ENCODE results near the gene VHLL.
A peak's percentile ranks its signal among the peaks of the same experiment; 100 is the strongest.

DNA sequence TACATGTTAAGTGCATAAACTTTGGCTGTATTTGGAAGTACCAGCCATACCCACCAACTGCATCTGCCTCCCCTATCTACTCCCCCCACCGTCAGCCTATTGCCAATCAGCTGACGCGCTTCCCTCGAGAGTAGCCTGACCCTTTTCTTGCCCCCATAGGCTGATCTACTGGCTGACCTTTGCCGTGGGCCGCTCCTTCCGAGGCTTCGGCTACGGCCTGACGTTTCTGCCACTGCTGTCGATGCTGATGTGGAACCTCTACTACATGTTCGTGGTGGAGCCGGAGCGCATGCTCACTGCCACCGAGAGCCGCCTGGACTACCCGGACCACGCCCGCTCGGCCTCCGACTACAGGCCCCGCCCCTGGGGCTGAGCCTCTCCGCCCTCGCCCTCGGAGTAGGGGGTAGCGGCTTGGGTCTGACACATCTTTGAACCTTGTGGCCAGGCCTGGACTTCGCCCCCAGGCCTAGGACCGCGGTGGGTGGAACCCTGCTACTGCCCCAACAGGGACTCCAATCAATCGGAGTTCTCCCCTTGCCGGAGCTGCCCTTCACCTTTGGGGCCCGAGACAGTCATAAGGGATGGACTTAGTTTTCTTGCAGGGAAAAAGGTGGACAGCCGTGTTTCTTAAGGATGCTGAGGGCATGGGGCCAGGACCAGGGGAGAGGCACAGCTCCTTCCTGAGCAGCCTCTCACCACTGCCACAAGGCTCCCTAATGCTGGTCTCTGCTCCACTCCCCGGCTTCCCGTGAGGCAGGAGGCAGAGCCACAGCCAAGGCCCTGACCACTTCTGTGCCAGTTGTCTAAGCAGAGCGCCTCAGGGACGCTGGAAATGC lies 7.7 kb downstream of the VHLL start:
- peak; percentile 31 for TF ChIP-seq POLR2A (IDR thresholded peaks at IDR 0.05)
- TF ChIP-seq, protein P1, sequence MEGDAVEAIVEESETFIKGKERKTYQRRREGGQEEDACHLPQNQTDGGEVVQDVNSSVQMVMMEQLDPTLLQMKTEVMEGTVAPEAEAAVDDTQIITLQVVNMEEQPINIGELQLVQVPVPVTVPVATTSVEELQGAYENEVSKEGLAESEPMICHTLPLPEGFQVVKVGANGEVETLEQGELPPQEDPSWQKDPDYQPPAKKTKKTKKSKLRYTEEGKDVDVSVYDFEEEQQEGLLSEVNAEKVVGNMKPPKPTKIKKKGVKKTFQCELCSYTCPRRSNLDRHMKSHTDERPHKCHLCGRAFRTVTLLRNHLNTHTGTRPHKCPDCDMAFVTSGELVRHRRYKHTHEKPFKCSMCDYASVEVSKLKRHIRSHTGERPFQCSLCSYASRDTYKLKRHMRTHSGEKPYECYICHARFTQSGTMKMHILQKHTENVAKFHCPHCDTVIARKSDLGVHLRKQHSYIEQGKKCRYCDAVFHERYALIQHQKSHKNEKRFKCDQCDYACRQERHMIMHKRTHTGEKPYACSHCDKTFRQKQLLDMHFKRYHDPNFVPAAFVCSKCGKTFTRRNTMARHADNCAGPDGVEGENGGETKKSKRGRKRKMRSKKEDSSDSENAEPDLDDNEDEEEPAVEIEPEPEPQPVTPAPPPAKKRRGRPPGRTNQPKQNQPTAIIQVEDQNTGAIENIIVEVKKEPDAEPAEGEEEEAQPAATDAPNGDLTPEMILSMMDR (IDR thresholded peaks at IDR 0.05) = no peak
- TF ChIP-seq POLR2AphosphoS5 (IDR thresholded peaks at IDR 0.05) = peak; percentile 78
